ENCODE measurements around the gene PAX5.

The PAX5 gene

GRCh38 chr9:36843964-36844363 lies 190.1 kb downstream of the PAX5 start:
- in situ Hi-C loops (cut with HindIII; ENCODE audit: low sequenced_read_pairs) = no loop called here

- in situ Hi-C loops (cut with HindIII; ENCODE audit: low sequenced_read_pairs) = no loop called here
Observed at GRCh38 chr9:36842560-36843530, 191.2 kb downstream of the PAX5 start.

- in situ Hi-C loops (cut with HindIII; ENCODE audit: low sequenced_read_pairs) = no loop called here
Observed at GRCh38 chr9:36840898-36841536, 193.1 kb downstream of the PAX5 start.

DNA sequence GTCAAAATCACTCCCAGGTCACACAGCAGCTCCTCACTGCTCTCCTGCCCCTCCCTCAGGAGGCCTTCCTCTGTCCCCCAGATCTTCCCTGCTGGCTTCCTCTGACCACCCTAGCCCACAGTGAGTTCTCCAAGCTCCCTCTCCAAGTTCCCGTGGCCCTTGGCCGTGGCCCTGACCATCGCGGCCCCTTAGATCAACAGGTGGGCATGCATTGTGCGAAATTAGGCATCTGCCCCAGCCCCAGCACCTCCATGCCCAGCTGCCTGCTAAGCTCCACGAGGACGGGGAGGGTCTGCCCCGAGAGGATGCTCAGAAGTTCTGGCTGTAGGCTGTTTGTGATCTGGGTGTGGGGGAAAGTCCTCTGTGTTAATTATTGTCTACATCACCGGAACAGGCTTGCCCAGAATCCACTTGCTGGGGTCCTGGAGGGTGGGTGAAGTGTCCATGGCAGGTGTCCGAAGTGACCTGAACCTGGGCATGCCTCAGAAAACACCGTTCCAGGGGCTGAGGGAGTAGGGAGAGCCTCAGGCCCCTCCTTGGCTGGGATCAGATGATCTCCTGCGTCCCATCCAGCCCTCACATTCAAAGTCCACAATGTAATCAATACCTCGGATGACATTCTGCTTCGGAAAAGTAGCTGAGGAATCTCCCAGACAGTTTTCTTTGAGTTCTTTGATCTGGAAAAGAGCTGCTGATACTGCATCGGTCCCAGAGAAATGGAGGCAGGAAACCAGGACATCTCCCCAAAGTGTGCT lies 194.8 kb downstream of the PAX5 start:
- in situ Hi-C loops (cut with HindIII; ENCODE audit: low sequenced_read_pairs) = no loop called here

DNA sequence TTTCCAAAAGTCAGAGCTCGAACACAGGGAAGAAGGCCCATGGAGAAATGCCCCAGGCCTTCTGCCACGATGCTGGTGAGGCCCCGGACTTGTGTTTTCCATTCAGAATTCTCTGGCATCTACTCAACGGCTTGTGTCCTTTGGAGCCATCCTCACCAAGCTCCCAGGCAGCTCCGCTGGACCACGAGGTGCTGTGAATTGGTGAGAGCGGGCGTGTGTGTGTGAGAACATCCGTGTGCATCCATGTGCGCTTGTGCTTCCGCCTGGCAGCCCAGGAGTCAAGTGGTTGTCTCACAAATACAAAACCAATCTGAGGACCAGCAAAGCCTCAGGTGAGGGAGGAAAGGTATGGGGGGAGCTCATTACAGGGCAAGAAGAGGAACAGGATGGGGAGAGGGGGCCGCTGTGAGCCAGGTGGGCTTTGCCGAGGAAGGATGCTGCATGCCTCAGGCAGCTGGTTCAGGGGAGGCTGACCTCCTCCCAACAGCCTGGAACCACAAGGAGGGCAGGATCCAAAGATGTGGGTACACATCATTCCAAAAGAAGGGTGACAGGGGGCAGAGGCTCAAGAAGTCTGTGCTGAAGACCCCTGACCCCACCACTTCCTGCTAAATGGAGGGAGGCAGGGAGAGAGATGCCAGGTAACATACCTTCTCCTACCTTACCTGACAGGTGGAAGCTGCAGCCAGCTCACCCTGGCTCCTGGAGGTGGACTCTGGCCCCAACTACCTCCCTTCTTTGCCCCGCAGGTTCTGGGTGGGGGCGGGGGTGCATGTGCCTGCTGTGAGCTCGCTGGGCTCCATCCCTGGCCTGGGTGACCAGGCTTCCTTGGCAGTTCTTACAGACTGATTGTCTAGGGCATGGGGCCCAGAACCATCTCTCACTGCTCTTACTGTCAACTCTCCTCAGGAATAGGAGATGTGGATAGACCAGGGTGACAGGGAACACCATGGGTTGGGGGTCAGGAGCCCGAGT lies 196.3 kb downstream of the PAX5 start:
- in situ Hi-C loops (cut with HindIII; ENCODE audit: low sequenced_read_pairs) = no loop called here

GRCh38 chr9:36836486-36836885 lies 197.6 kb downstream of the PAX5 start:
- in situ Hi-C loops (cut with HindIII; ENCODE audit: low sequenced_read_pairs) = no loop called here

DNA sequence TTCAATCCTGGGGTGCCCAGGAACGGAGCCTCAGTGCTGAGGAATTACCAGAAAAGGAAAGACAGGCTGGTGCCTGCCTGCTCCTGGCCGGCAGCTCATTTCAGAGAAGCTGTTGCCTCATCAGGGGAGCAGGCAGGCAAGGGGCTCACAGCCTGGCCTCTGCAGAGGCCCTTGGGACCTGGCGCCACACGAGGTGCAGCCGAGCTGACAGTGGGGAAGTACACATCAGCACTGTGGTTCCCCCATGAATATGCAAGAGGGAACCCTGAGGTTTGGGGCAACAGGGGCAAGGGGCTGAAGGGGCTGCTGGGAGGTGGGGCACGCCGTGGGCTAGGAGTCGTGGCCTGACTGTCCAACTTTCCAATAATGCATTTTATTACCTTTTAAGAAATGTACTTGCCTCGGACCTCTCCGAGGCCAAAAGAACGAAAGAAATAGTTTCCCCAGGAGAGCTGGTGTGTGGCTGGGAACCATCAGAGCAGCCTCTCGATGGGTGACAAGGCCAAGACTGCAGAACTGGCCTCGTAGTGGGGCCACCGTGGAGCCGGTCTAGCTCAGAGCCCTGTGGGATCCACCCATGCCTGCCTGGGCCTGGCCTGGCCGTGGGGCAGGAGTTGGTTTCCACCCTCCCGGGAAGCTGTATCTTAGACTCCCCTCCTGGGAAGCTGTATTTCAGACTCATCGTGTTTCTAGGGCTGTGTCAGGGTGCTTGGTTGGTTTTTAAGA lies 198.6 kb downstream of the PAX5 start:
- in situ Hi-C loops (cut with HindIII; ENCODE audit: low sequenced_read_pairs) = no loop called here

GRCh38 chr9:36834736-36835135 lies 199.3 kb downstream of the PAX5 start:
- in situ Hi-C loops (cut with HindIII; ENCODE audit: low sequenced_read_pairs) = no loop called here

DNA sequence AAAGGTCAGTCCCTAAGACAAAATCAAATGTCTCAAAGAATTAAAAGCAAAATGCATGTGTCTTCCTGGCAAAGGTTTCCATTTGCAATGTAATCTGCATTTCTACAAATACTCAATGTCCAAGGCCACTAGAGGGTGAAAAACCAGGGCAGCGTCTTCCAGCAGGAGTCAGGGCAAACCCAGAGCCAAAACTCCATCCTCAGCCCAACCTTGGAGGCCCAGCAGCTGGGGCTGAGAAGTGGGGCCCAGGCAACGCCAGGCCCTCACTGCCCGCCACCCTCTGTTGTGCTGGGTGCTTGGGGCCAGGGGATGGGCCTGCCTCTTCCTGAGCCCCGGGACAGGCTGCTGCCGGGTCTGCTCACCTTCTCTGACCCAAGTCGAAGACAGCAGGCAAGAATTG lies 200.1 kb downstream of the PAX5 start:
- in situ Hi-C loops (cut with HindIII; ENCODE audit: low sequenced_read_pairs) = no loop called here

- in situ Hi-C loops (cut with HindIII; ENCODE audit: low sequenced_read_pairs) = no loop called here
Observed at GRCh38 chr9:36832164-36832795, 201.8 kb downstream of the PAX5 start.

DNA sequence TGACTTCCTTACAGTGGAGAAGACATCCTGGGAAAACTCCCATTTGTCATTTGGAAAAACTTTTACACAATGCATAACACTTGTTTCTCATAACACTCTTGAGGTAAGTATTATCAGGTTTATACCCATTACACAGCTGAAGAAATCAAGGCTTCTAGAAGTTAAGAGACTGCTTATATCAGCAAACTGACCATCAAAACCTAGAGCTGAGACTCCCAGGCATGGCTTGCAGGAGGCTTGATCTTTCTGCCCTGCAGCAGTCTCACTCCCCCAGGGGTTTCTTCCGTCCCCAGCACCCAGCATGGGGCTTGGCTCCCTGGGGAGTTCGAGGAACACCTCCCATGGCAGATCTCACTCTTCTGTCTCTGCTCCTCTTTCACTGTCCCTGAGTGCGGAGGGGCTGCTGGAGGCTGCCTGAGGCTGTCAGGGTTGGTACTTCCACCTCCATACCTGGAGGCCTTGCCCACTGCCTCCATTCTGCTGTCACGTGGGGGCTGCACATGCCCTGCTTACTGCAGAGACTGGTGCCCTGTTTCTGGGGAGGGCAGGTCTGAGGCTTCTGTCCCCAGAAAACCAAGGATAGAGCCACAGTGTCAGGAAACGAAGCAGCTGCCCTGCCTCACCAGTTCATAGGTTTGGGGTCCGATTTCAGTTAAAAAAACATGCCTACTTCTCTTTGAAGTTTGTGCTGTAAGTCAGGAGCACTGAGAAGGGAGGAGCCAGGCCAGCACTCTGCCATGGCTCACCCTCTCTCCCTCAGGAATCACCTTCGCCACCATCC lies 202.5 kb downstream of the PAX5 start:
- in situ Hi-C loops (cut with HindIII; ENCODE audit: low sequenced_read_pairs) = no loop called here

- in situ Hi-C loops (cut with HindIII; ENCODE audit: low sequenced_read_pairs) = no loop called here
Observed at GRCh38 chr9:36828611-36829013, 205.5 kb downstream of the PAX5 start.

GRCh38 chr9:36827593-36827992 lies 206.5 kb downstream of the PAX5 start:
- in situ Hi-C loops (cut with HindIII; ENCODE audit: low sequenced_read_pairs) = no loop called here

- in situ Hi-C loops (cut with HindIII; ENCODE audit: low sequenced_read_pairs) = no loop called here
Observed at GRCh38 chr9:36826581-36826980, 207.5 kb downstream of the PAX5 start.

GRCh38 chr9:36825179-36825578 lies 208.9 kb downstream of the PAX5 start:
- in situ Hi-C loops (cut with HindIII; ENCODE audit: low sequenced_read_pairs) = no loop called here

GRCh38 chr9:36823934-36824333 lies 210.1 kb downstream of the PAX5 start:
- in situ Hi-C loops (cut with HindIII; ENCODE audit: low sequenced_read_pairs) = loop anchor here (25.0 kb wide), 1 partner anchor 538 kb away; no protein-coding TSS in a partner anchor

GRCh38 chr9:36823466-36823865 lies 210.6 kb downstream of the PAX5 start:
- in situ Hi-C loops (cut with HindIII; ENCODE audit: low sequenced_read_pairs) = loop anchor here (25.0 kb wide), 1 partner anchor 539 kb away; no protein-coding TSS in a partner anchor

GRCh38 chr9:36822201-36822600 lies 211.9 kb downstream of the PAX5 start:
- in situ Hi-C loops (cut with HindIII; ENCODE audit: low sequenced_read_pairs) = loop anchor here (25.0 kb wide), 1 partner anchor 540 kb away; no protein-coding TSS in a partner anchor

Data from endothelial cell of hepatic sinusoid (primary cell).